Stimulated activated CD8-positive, alpha-beta memory T cell treated with anti-CD3 and anti-CD28 coated beads, Interleukin-12 subunit alpha, Interleukin-12 subunit beta, amount 100 ng/mL, for 4 hours (primary cell): Measurements from ENCODE around the gene KCNC4.

Source experiments
- DNase-seq: peaks from one replicate; pipeline ENCODE4 v3.0.0-alpha.2; 2020; ENCODE audit warnings: low read depth

The KCNC4 gene

DNA sequence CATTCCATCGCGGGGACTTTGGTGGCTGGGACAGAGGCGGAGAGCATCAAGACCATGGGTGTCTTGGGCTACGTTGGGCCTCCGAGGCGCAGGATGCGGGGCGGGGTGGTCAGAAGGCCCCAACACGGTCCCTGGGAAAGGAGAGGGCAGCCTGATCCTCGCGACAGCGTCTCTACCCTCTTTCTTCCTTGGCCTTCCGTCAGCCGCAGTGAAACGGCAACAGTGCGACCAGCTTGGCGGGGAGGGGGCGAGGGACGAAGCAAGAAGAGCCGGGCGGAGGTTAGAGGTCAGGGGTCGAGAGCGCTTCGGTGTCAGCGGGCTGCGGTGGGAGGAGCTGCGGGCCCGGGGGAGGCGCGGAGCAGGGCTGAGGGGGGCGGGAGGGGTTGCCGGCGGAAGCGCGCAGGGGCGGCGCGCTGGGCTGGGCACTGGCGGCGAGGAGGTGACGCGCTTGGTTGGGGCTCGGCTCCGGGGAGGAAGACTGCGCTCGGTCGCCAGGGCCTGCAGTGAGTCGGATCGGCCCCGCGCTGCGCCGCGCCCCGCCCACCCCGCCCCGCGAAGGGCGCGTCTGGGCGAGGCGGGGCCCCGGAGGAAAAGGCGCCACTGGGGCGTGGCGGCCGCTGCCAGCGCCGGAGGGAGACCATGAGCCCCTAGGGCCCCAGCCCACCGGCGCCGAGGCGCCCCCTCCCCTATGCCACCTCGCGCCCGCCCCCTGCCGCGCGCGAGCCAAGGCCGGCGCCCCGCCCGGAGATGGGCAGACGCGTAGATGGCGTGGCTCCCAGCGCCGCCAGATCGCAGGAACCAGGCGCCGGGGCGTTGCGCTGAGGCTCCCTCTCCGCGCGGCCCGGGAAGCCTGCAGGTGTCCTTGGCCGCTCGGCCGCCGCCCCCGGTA lies at the start of gene KCNC4:
TSS of gene KCNC4 (plus strand) at position 600 of the 889 bp plus-strand sequence. CDS start 1,186 bp downstream, outside the sequence.
- peak; percentile 88 for DNase-seq

DNA sequence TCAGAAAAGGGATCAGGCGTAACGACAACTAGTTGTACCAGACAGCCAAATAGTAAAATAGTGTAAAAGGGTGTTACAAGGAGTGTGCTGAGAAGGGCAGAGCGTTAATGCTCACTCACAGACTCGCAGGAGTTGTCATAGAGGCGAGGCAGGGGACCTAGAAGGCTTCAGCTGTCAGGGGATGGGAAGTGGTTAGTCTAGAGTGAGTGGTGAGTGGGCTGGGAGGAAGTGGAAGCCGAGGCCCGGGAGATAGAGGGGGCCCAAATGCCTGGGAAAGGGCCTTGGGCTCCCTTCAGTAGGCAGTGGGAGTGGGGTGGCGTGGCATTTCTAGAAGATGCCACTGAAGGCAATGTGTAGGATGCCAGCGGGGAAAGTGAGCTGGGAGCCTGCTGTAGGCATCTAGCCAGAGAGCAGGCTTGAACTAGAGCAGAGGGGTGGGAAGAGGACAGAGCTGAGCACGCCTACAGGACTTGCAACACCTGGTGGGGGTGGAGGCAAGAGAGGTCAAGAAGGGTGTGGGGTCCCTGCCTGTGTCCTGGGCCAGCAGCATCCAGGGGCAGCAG lies 49.5 kb upstream of the KCNC4 start:
- no peak for DNase-seq

DNA sequence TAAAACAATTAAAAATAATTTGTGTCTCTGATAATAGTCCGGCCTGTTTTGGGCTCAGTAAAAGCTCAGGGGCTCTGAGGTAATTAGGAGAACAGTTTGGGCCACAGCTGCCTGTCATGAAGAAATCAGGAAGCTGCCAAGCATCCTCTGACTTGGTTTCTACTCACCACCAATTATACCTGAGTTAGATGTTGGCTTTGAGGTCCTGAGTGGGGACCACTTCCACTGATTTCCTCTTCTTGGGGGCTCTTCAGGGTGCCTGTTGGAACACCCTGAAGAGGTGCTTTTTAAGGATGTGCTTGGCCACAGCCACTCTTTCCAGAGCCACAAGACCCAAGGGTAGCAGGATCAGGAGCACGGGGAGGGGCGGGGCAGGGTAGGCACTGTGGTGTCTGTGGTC lies 48.9 kb upstream of the KCNC4 start:
- DNase-seq = no peak

DNA sequence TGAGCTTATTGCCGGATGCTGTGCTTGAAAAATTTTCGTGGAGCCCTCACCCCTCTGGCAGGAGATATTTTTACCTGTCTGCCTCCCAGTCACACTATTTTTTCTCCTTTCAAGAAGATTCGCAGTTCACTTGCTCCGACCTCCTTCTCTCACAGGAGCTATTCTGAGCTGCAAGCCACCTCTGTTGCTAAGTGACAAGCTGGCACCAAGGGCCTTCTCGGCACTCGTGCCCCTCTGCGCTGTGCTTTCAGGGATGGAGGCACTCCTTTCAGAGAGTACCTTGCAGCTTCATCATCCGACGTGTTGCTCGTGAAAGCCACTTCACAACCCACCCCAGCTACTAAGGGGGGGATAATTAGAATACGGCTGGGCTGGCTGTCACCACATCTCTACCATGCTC lies 48.3 kb upstream of the KCNC4 start:
- DNase-seq = no peak

DNA sequence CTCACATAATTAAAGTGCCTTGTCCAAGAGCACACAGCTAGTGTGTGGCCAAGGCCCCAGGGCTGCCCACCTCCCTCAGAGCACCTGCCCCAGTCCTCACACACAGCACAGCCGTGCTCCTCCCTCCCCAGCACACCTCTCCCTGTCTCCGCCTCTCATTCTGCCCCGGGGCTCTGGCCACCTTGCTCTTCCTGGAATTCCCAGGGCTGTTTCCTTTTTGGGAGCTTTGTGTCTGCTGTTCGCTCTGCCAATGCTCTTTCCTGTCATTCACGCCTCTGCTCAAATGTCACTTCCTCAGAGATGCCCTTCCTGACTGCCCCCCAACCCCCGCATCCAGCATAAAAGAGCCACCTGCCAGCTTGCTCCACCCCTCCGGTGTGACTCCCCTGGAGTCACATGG lies 46.5 kb upstream of the KCNC4 start:
- DNase-seq = no peak

DNA sequence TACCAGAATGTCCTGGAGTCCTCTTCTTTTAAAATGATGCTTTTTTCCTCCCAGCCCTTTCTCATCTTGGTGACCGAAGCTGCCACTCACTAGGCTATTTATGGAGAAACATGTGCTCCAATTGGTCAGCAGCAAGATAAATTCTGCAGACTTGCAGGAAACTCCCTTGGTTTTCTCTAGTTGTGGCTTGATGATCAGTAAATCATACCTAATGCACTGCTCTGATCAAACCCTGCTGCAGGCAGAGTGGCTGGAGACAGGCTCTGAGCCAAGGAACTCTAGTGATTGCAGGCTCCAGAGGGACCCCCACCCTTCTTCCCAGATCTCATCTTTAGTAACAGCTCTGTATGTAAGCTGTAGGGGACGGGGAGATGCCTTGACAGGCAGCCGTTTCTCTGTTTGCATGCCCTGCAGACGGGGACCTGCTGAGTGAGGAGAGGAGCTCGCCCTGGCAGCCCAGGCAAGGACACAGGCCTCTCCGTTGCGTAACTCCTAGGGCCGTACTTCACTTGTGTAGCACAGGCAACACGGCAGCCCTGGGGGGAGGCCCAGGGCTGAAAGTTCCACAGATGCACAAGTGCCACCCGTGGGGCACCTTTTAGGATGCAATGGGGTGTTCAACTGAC lies 45.3 kb upstream of the KCNC4 start:
- DNase-seq = no peak

DNA sequence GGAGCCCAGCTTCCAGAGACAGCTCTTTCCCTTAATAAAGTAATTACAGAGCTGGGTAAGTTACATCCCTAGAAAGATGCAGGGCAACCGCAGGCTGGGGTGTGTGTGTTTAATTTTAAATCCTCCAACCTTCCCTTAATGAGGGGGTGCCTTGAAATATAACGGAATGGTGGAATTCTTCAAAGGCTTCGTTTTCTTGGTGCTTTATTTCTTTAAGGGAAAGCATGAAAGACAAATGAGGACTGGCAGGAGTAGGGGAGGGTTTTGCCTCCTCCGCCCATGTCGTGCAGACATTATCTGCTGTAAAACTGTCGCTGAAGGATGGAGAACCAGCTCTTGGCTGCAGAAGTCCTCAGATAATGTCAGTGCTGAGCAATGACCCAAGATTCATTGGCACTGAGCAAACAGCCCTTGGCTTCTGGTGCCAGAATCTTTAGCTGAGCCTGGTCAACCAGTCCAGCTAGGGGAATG lies 44.3 kb upstream of the KCNC4 start:
- no peak for DNase-seq

DNA sequence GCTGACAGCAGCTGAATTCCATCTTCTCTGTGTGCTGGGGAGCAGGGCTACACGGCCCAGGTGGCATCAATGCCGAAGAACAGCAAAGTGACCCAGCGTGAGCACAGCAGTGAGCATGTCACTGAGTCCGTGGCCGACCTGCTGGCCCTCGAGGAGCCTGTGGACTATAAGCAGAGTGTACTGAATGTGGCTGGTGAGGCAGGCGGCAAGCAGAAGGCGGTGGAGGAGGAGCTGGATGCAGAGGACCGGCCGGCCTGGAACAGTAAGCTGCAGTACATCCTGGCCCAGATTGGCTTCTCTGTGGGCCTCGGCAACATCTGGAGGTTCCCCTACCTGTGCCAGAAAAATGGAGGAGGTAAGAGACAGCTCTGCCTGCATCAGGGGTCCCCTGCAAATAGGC lies 43.3 kb upstream of the KCNC4 start:
- DNase-seq = no peak

DNA sequence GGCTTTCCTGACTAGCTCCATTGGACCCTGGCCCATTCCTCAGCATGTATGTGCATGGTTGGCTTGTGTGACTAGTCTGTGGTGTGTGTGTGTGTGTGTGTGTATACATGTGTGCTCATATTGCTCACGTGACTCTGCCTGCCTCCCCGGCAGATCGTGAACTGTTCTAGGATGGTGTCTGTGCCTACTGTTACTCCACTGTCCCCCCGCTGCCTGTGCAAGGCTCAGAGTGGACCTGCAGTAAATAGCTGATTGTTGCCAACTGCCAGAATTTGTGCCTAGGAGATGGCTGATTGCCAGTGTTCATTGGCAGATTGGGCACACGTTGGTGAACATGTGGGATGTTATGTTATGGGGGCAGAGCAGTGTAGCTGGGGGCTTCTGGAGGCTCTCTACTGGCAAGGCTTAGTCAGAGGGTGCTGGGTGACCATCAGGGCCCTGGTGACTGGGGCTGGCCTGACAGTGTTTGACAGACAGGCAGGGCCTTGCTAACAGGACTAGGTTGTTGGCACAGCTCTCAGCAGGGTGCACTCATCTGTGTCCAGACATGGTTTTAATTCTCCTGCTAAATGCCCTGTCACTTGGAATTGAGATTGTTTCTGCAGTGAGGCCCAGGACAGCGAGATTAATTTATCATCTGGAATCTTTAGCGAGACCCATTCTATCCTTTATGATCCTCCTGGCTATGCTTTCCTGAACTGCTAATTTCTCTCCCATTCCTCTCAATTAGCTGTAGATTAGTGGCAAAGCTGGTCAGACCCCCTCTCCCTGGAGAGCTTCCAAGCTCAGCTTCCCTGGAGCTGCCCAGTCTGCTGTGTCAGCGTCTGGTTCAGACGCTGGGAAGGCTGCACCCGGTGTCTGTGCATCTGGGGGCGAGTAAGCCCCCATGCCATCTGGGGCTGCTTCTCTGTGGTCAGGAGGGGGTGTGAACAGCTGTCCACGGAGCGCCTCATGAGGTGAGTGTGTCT lies 39.1 kb upstream of the KCNC4 start:
- no peak for DNase-seq

DNA sequence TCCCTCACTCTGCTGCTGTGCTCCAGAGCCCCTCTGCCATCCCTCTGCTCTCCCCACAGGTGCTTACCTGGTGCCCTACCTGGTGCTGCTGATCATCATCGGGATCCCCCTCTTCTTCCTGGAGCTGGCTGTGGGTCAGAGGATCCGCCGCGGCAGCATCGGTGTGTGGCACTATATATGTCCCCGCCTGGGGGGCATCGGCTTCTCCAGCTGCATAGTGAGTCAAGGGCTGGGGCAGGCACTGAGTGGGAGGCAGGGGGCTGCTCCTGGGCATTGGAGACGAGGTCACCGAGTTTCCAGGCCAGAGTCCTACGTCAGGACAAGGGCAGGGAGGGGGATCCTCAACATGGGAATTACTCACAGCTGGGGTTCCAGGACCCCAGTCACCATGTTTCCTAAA lies 38.1 kb upstream of the KCNC4 start:
- no peak for DNase-seq

DNA sequence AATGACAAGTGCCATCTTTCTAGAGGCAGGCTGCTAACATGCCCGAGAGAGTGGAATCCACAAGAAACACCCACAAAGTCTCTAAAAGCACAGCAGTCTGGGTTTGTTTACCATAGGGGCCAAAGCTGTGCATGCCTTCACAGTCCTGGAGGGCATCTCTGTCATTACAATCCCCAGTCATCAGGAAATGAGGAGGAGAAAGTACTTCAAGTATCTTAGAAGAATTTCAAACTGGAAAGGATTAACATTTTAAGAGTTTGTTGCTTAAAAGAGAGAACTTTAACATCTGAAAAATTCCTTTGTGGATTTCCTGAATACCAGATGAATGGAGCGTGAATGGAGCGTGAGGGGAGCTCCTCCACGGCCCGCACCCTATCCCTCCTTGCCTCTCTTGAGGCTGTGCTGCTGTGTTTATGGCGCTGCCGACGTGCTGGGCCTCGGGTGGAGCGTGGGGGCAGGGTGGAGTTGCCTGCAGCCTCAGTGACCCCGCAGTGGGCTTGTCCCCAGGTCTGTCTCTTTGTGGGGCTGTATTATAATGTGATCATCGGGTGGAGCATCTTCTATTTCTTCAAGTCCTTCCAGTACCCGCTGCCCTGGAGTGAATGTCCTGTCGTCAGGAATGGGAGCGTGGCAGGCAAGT lies 36.5 kb upstream of the KCNC4 start:
- no peak for DNase-seq

DNA sequence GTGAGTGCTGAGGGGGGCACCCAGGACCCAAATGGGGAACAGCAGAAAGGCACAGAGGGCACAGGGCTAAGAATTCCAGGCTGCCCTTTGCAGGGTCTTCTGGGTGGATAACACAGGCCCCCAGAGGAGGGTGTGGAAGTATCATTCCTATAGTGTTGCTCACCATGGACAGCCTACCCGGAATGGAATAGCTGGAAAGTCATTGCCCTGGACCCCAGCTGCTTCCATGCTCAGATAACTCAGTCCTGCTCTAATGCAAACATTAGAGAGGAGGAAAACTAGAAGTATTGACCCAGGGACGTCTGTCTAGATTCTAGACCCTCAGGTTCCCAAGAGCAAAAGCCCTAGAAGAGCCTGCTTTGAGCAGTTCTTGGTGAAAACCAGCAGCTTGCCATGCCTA lies 35.2 kb upstream of the KCNC4 start:
- DNase-seq = no peak

DNA sequence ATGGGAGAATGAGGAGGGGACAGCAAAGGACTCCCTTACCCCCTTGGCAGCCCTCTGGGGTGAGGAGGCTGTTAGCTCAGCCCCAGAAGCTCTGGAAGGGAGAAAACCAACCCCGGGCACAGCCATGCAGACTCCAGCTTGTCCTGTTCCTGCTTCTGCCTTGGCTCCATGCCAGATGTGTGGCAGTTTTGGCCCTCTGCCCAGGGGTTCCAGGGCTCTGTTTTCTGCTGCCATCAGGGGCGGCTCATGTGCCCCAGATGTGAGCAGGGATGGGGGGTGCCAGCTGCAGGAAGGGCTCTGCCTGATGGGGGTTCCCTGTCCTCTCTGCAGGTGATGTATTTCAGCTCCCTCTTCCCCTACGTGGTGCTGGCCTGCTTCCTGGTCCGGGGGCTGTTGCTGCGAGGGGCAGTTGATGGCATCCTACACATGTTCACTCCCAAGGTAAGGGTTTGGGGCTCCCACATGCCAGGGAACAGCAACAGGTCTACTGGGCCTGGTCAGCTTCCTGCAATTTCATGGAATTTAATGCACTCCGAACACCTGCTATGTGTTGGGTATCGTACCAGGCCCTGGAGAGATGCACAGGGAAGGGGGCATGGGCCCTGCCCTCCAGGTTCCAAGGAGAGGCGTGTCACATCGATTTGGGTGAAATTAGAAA lies 33.7 kb upstream of the KCNC4 start:
- DNase-seq = no peak

DNA sequence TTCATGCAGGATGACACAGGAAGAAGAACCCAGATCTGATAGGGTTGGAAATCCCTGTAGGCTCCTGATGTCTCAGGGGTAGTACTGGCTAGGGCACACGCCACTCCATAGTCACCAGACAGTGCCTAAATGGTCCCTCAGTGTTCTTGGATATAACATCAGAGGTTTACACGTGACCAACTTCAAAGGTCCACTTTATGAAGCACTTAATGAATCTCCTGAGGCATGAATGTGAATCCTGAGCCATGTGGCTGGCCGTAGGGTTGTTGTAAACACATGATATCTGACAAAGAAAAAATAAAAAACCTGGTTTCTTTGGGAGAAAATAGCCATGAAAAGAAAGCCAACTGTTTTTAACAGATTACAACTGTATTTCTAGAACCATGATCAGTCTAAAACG lies 32.3 kb upstream of the KCNC4 start:
- DNase-seq = no peak

DNA sequence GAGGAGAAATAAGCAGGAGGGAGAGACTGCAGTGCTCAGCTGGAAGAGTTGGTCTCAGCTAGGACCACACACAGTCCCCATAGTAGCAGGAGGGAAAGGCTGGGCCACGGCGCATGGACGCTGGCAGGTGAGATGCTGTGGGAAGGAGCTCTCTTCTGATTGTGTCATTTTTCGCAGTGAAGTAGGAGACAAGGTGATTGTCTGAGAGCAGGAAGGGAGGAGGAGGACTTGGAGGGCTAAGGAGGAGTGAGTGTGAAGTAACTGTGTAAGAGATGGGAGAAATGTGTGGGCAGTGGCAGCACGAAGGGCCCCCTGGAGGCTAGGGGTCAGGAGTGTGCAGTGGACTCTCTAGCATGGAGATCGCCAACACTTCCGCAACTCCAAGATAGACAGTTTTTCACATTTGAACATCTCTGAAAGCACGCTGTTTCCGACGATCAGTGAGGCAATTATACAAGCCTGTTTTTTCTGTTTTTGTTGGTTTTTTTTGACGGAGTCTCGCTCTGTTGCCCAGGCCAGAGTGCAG lies 26.4 kb upstream of the KCNC4 start:
- DNase-seq = no peak

DNA sequence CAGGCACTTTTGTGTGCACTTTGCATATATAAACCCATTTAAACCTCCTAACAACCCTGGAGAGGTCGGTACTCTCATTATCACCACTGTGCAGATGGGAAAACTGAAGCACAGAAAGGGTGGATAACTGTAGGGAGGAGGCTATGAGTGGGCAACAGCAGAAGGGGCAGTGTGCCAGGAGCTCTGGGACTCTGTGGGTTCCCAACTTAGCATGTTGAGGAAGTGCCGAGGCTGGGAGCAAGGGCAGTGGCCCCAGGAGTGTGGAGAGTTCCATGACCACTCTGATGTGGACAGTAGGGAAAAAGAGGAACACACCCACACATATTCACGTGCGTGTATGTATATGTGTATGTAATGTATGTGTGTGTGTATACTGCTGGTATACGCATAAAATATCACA lies 25.7 kb upstream of the KCNC4 start:
- no peak for DNase-seq

DNA sequence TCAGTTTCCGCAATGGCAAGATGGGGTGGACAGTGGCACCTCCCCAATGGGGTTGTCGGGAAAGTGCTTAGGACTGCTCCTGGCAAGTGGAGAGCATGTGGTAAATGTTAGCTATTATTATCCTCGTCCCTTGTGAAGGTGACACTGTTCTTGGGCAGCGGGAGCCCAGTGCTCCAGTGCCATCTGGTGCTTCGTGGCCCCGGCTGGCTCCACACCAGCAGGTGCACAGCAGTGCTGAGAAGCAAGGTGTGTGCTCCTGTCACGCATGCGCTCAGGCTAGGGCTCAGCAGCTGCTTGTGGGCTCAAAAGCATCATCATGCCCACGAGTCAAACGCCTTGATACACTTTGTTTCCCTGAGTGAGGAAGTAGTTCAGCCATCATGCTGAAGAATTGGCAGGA lies 24.9 kb upstream of the KCNC4 start:
- no peak for DNase-seq

DNA sequence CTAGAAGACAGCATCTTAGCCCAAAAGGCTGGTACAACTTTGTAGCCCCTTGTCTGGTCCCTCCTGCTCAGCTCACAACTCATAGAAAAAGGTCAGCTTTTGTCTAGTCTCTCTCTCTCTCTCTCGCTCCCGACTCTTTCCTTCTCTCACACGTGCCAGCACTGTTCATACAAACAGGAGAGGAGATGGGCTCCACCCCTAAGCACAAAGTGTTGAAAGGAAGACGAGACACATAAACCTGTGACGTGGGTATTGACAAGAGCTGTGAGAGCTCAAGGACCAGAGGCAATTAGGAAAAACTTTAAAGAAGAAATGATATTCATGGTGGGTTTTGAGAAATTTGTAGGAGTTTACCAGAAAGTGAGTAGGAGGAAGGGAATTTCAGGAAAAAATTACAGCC lies 23.6 kb upstream of the KCNC4 start:
- DNase-seq = no peak

DNA sequence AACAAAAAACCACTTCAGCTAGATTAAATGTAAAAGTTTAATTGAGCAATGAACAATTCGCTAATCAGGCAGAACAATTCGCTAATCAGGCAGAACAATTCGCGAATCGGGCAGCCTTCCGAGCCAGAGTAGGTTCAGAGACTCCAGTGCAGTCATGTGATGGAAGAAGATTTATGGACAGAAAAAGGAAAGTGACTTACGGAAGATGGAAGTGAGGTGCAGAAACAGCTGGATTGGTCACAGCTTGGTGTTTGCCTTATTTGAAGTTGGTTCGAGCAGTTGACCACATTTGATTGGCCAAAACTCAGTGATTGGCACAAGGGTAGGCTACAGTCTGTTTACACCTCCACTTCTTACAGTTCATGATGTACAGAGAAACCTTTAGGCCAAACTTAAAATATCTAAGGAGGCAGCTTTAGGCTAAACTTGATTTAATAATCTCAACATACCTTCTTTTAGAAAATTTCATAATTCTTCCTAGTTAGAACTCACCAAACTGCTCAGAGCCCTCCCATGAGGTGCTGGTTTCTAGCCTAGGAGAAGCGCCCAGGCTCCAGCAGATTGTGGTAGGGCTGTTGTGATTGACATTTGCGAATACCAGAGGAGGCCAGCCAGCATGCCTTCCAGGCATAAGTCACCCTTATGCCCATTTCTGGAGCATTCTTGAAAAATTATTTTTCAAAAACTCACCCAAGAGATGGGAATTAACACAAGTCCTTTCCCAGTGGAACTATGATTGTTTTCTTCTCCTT lies 22.8 kb upstream of the KCNC4 start:
- no peak for DNase-seq

DNA sequence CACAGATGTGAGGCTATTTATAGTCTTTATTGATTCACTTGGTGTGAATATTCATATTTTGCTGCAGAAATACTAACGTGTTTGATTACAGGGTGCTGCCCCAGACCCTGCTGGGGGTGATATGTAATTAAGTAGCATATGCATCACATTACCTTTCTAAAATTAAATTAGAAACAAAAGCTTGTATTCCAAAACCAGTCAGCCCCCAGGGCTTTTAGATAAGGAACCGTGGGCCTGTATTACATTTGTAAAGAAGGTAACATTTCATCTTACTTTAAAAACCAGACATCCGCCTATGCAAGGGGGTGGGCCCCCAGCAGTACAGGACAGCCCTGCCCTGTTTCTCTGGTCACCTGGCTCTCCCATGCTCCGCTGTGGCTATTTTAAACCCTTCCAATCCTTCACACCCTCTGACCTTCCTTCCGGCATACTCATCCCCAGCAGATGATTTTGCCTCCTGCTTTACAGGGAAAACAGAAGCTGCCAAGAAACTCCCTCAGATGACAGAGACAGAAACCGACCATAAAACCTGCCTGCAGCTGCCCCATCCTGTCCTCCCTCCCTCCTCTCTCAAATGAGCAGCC lies 22.0 kb upstream of the KCNC4 start:
- DNase-seq = no peak
